Nephron progenitor cell (in vitro differentiated cells): ENCODE results near the gene CILP2.

Source experiments
- DNase-seq: peaks from one replicate; pipeline ENCODE4 v3.0.0; 2021
- H3K27ac Mint-ChIP-seq: 2 replicates; pipeline ENCODE4 v1.8.0; 2021; ENCODE audit warnings: mild to moderate bottlenecking, moderate library complexity, mixed read lengths
- H3K27me3 Mint-ChIP-seq: 2 replicates; pipeline ENCODE4 v1.8.0; 2021; ENCODE audit warnings: mild to moderate bottlenecking, low read depth, mixed read lengths; ENCODE audit not compliant: poor library complexity
- H3K36me3 Mint-ChIP-seq: 2 replicates; pipeline ENCODE4 v1.8.0; 2021; ENCODE audit warnings: low read depth, mixed read lengths
- H3K4me1 Mint-ChIP-seq: 2 replicates; pipeline ENCODE4 v1.8.0; 2021; ENCODE audit warnings: mixed read lengths
- H3K4me3 Mint-ChIP-seq: 2 replicates; pipeline ENCODE4 v1.8.0; 2021; ENCODE audit warnings: mild to moderate bottlenecking, moderate library complexity, mixed read lengths
- H3K9me3 Mint-ChIP-seq: 2 replicates; pipeline ENCODE4 v1.8.0; 2021; ENCODE audit warnings: mild to moderate bottlenecking, moderate library complexity, mixed read lengths
- TF ChIP-seq, protein P1 (sequence below): fragments of 200-600 bp; sonication (generic); IDR thresholded peaks from 2 replicates; pipeline ENCODE4 v1.5.0; 2021; ENCODE audit warnings: antibody characterized with exemption

Gene CILP2

DNA sequence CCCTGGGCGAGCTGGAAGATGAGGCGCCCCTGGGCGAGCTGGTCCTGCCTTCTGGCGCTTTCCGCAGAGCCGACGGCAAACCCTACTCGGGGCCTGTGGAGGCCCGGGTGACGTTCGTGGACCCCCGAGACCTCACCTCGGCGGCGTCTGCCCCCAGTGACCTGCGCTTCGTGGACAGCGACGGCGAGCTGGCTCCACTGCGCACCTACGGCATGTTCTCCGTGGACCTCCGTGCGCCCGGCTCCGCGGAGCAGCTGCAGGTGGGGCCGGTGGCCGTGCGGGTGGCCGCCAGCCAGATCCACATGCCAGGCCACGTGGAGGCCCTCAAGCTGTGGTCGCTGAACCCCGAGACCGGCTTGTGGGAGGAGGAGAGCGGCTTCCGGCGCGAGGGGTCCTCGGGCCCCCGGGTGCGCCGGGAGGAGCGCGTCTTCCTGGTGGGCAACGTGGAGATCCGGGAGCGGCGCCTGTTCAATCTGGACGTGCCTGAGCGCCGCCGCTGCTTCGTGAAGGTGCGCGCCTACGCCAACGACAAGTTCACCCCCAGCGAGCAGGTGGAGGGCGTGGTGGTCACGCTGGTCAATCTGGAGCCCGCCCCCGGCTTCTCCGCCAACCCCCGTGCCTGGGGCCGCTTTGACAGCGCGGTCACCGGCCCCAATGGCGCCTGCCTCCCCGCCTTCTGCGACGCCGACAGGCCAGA, 6.3 kb downstream of the CILP2 start:
- no peaks in the 10 kb centered on the region for H3K36me3 Mint-ChIP-seq
- H3K27me3 Mint-ChIP-seq, result peaks cover 12% of the 10 kb centered on the region
- no peak for DNase-seq

DNA sequence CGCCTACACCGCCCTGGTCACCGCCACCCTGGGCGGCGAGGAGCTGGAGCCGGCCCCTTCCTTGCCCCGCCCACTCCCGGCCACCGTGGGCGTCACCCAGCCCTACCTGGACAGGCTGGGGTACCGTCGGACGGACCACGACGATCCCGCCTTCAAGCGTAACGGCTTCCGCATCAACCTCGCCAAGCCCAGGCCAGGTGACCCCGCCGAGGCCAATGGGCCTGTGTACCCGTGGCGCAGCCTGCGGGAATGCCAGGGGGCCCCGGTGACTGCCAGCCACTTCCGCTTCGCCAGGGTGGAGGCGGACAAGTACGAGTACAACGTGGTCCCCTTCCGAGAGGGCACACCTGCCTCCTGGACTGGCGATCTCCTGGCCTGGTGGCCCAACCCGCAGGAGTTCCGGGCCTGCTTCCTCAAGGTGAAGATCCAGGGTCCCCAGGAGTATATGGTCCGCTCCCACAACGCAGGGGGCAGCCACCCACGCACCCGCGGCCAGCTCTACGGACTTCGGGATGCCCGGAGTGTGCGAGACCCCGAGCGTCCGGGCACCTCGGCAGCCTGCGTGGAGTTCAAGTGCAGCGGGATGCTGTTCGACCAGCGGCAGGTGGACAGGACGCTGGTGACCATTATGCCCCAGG, 7.0 kb downstream of the CILP2 start:
- peaks cover 8% of the 10 kb centered on the region for H3K27me3 Mint-ChIP-seq
- TF ChIP-seq, protein P1, sequence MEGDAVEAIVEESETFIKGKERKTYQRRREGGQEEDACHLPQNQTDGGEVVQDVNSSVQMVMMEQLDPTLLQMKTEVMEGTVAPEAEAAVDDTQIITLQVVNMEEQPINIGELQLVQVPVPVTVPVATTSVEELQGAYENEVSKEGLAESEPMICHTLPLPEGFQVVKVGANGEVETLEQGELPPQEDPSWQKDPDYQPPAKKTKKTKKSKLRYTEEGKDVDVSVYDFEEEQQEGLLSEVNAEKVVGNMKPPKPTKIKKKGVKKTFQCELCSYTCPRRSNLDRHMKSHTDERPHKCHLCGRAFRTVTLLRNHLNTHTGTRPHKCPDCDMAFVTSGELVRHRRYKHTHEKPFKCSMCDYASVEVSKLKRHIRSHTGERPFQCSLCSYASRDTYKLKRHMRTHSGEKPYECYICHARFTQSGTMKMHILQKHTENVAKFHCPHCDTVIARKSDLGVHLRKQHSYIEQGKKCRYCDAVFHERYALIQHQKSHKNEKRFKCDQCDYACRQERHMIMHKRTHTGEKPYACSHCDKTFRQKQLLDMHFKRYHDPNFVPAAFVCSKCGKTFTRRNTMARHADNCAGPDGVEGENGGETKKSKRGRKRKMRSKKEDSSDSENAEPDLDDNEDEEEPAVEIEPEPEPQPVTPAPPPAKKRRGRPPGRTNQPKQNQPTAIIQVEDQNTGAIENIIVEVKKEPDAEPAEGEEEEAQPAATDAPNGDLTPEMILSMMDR, result no peak
- DNase-seq, result no peak
- no peak overlapping the region for H3K27ac Mint-ChIP-seq
- H3K9me3 Mint-ChIP-seq, result no peaks in the 10 kb centered on the region
- H3K36me3 Mint-ChIP-seq, result no peaks in the 10 kb centered on the region
- no peak overlapping the region for H3K4me3 Mint-ChIP-seq
- peaks cover 9% of the 10 kb centered on the region for H3K4me1 Mint-ChIP-seq

More for the DNA sequence above, 6.3 kb downstream of the CILP2 start:
- TF ChIP-seq, protein P1, result no peak
- Mint-ChIP-seq H3K27ac (no peak overlapping the region), H3K4me3 (no peak overlapping the region), H3K4me1 (peaks cover 6% of the 10 kb centered on the region), H3K9me3 (no peaks in the 10 kb centered on the region)

DNA sequence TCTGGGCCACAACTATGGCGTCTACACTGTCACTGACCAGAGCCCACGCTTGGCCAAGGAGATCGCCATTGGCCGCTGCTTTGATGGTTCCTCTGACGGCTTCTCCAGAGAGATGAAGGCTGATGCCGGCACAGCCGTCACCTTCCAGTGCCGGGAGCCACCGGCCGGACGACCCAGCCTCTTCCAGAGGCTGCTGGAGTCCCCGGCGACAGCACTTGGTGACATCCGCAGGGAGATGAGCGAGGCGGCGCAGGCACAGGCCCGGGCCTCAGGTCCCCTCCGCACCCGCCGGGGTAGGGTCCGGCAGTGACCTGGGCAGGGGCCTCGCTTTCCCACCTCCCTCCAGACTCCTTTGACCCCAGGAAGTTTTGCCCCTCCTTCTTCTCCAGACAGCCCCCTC, 7.6 kb downstream of the CILP2 start:
- no peak for DNase-seq
- Mint-ChIP-seq H3K36me3 (no peaks in the 10 kb centered on the region), H3K4me1 (peaks cover 11% of the 10 kb centered on the region), H3K27me3 (peaks cover 5% of the 10 kb centered on the region), H3K4me3 (no peak overlapping the region), H3K9me3 (no peaks in the 10 kb centered on the region), H3K27ac (no peak overlapping the region)
- TF ChIP-seq, protein P1, result no peak

DNA sequence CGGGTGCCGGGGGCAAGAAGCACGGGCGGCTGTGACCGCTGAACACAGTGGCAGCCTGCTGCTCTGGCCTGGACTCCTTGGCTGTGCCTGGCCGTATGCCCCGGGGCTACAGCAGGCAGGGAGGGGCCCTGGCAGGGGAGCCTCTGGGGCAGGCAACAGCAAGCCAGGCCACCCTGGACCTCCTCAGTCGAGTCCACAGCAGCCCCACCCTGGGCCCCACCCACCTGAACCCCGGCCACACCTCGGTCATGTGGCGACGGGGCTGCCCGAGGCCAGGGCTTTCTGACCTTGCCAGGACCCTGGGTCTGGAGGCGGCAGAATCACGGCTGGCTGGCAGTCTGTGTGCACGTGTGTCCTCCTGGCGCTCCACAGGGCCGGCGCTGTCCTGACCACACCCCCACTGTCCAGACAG, 8.7 kb downstream of the CILP2 start:
- Mint-ChIP-seq H3K36me3 (no peaks in the 10 kb centered on the region), H3K27ac (no peak overlapping the region), H3K4me1 (peaks cover 15% of the 10 kb centered on the region), H3K27me3 (peaks cover 6% of the 10 kb centered on the region), H3K4me3 (no peak overlapping the region), H3K9me3 (no peaks in the 10 kb centered on the region)
- TF ChIP-seq, protein P1, result no peak
- DNase-seq, result no peak

DNA sequence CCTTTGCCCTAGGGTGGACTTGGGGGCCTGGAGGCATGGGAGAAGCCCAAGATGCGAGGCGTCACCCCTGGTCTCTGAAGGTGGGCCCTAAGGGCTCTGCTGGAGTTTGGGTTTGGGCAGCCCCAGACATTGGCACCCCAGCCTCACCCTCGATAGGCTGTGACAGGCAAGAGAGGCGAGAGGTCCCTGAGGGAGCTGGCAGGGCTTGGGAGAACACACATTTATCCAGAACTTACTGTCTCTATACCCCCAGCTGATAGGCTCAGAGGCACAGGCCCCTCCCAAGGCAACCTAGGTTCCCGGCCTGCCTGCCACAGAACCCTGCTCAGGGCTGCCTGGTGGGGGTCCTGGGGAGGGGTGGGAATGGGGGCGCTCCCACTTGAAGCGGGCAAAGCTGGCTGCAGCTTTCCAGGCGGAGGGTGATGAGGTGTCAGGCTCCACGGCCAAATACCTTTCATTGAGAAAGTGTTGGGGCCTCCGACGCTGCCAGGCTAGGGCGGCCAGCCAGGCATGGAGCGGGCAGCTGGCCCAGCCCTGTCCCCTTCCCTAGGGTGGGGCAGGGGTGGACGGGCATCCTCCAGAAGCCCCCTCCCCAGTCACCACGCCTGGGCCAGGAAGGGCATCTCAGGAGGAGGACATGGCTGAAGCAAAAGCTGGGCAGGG, 9.7 kb downstream of the CILP2 start:
- DNase-seq, result no peak
- Mint-ChIP-seq H3K4me3 (no peak overlapping the region), H3K27me3 (peaks cover 6% of the 10 kb centered on the region), H3K9me3 (no peaks in the 10 kb centered on the region), H3K4me1 (peaks cover 21% of the 10 kb centered on the region), H3K36me3 (no peaks in the 10 kb centered on the region), H3K27ac (no peak overlapping the region)
- TF ChIP-seq, protein P1, result no peak
